22Rv1 (cell line): ENCODE data around the gene CNTN2.

Source experiments
- ZFX ChIP-seq: fragments of 450-650 bp; IDR thresholded peaks from 2 replicates; pipeline ENCODE4 v1.6.1; 2017; ENCODE audit warnings: antibody characterized with exemption, borderline replicate concordance
- TF ChIP-seq, protein P1 (sequence below): fragments of 450-650 bp; IDR thresholded peaks from 2 replicates; pipeline ENCODE4 v1.5.1; 2017; ENCODE audit warnings: mild to moderate bottlenecking

DNA sequence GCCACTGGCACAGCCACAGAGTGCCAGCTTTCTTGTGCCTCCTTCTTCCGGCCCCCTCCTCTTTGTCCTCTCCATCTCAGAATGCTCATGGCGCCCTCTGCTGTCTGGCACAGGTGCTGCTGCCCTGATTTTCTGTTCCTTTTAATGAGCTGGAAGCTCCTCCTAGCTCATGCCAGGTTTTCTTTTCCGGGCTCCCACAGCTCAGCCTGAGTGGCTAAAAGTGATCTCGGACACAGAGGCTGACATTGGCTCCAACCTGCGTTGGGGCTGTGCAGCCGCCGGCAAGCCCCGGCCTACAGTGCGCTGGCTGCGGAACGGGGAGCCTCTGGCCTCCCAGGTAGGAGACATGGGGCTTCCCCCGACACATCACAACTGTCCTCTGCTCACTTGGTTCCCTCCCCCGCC lies 18.7 kb downstream of the CNTN2 start:
- TF ChIP-seq, protein P1, sequence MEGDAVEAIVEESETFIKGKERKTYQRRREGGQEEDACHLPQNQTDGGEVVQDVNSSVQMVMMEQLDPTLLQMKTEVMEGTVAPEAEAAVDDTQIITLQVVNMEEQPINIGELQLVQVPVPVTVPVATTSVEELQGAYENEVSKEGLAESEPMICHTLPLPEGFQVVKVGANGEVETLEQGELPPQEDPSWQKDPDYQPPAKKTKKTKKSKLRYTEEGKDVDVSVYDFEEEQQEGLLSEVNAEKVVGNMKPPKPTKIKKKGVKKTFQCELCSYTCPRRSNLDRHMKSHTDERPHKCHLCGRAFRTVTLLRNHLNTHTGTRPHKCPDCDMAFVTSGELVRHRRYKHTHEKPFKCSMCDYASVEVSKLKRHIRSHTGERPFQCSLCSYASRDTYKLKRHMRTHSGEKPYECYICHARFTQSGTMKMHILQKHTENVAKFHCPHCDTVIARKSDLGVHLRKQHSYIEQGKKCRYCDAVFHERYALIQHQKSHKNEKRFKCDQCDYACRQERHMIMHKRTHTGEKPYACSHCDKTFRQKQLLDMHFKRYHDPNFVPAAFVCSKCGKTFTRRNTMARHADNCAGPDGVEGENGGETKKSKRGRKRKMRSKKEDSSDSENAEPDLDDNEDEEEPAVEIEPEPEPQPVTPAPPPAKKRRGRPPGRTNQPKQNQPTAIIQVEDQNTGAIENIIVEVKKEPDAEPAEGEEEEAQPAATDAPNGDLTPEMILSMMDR = peak; percentile 98
- TF ChIP-seq ZFX = no peak
